Effector CD4-positive, alpha-beta T cell (primary cell): ENCODE data around the gene CCDC82.

Source experiments
- DNase-seq: peaks from one replicate; pipeline ENCODE4 v3.0.0-alpha.2; 2020

CCDC82 gene

DNA sequence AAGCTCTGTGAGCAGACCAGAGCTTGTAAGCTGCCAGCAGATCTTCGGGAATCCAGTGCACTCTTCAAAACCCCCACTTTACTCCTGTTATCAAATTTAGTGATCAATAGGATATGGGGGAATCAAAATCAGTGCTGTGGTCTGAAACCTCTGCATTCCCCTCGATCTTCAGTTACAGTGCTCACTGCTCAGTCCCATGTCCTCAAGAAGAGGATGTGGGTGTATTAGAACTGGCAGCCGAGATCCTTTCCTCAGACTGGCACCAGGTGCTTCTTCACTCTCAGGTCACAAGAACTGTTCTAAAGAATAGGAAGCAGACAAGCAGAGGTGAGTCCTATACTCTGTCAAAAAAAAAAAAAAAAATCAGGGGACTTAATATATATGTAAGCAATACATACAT is 31.4 kb downstream of the CCDC82 start:
- DNase-seq, result no peak

DNA sequence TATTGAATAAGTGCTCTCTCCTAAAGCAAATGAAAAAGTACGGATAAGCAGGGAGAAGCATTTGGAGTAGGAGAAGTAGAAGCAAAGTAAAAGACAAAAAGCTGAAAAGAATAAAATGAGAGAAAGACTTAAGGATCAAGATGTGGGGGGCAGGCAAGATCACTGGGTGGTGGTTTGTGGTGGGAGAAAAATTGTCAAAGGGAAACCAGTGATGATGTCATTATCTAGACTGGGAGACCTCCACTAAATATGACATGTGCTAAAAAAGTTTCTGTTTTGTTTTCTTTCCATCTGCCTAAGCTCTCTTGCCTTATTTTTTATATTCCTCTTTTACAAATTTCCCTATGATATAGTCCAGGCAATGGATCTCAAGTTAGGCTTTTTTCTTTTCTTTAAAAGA is 31.9 kb downstream of the CCDC82 start:
- no peak for DNase-seq

DNA sequence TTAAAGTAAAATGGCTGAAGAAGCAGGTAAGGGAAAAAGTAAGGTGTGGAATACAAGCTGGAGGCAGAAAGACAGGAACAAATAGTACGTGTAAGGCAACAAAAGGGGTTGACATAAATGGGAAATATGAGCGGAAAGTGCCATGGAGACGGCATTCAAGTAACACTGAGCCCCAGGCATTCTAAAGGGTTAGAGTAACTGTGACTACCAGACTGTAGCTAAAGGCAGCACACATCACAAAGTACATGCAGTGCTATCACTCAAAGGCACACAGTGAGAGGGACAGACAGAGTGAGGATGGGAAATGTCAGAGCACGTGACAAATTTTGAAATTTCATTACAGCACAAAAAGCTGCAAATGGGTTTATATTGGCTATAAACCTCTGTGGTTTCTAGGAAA is 32.9 kb downstream of the CCDC82 start:
- no peak for DNase-seq

DNA sequence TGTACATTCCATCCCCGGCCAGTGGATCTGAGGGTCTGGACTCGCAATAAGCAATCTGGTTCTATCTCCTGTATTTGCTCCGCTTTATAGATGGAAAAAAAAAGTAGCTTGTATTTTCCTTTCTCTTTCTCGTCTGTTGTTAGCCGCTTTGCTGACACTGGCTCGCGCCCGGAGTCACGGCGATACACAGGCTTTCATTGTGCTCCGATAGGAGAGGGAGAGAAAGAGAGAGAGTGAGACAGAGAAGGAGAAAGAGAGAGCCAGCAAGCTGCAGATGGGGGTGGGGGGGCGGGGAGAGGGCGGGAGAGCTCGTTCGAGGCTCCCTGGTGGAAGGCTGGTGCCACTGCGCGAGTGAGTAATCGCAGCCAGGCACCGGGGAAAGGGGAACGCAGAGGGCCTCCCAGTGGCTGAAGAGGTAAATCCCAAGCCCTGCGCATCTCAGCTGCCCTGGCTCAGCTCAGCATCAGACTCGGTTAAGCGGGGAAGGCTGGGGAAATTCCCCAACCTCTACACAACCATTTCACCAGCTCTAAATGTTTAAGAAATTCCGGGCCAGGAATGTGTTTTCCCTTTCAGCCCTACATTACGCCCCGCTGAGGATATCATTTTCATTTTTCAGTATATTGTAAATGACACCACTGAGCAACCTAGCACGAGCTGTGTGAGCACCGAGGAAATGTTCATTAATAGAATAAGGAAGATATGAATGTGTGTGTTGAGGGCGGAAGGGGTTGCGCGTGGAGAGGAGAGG is 46.6 kb downstream of the CCDC82 start, which contains the start of gene MAML2:
Gene MAML2, minus strand, starts transcription at position 235 of the 751 bp plus-strand sequence. CDS start 1,300 bp downstream, outside the sequence.
- peak; percentile 87 for DNase-seq

DNA sequence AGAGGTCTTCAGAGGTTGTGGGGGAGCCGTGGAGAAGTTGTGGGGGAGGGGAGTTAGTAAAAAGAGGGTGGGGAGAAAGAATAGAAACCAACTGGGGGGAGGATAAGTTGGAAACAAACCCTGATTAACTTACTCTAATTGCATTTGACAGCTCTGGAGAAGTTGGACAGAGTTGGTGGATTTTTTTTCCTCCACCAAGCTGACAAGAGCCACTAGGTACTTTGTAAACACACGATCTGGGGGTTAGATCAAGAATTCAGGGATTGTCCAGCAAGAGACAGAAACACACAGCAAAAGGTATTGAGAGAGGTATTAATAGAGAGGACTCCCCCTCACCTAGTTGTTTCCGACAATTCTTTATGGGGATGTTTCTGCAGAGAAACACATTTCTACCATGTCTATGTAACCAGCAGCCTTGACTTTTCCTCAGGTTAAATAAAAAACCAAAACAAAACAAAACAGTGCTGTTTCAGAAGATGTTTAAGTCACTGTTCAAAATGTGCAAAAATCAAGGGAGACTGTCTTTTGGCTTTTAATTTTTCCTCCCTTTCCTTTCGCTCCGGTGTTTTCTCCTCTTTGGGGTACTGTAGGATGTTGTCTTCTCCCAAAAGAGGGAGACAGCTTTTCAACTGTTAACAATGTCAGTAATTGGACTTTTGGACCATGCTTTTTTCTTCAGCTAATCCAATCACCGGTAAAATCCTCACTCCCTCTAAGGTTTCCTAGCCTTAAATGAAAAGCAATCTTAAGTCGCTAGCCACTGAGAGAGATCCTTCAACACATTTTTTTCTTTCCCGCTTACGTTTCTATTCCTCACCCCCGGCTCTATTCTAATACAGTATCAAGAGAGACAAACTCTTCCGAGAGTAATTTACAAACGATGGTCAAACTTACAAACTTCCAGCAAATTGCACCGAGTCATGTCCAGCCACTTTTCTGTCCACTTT is 47.4 kb downstream of the CCDC82 start:
- no peak for DNase-seq

DNA sequence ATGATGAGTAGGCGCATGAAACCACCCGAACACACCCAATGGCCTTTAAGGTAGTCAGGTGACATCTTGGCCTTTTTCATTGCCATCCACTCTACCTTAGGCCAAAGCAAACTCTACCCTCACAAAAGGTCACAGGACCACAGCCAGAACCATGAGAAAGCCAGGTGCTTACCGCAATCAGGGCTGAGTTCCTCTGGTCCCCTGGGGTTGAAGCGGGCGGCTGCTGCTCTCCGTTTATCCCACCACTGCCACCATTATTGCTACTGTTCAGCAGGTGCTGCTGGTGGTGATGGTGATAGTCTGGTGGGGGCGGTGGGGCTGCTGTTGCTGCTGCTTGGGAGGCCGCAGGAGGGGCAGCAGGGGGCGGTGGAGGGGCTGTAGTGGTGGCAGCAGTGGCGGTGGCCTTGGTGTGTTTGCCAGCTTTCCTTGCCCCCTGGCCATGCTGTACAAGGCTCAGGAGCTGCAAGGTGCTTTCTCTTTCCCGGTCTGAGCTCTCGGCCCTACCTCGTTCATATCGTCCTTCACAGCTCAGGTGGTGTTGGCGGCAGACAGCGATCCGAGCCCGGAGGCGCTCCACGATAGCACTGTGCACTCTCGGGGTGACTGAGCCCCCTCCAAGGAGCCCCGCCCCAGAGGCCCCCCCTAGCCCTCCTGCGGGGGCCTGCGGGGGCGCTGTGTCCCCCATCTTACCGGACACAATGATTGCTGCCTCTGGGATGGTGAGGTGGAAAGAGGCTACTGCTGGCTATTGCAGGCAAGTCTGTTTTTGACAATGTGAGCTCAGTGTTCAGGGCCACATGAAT is 48.3 kb downstream of the CCDC82 start:
- peak; percentile 64 for DNase-seq

DNA sequence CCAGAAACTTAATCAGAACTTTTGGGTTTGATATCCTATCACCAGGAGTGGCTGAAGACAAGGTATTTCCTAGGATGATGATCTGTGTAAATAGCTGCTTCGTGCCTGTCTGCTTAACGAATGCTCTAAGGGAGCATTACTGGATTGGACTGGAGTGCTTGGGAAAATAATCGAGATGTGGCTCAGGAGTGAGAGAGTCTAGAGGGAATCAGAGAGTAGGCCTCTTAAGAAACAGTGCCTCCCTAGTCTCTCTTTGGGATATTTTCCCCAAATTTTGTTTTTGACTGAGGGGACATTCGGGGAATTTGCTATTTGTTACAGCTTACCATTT is 49.2 kb downstream of the CCDC82 start:
- DNase-seq, result no peak

DNA sequence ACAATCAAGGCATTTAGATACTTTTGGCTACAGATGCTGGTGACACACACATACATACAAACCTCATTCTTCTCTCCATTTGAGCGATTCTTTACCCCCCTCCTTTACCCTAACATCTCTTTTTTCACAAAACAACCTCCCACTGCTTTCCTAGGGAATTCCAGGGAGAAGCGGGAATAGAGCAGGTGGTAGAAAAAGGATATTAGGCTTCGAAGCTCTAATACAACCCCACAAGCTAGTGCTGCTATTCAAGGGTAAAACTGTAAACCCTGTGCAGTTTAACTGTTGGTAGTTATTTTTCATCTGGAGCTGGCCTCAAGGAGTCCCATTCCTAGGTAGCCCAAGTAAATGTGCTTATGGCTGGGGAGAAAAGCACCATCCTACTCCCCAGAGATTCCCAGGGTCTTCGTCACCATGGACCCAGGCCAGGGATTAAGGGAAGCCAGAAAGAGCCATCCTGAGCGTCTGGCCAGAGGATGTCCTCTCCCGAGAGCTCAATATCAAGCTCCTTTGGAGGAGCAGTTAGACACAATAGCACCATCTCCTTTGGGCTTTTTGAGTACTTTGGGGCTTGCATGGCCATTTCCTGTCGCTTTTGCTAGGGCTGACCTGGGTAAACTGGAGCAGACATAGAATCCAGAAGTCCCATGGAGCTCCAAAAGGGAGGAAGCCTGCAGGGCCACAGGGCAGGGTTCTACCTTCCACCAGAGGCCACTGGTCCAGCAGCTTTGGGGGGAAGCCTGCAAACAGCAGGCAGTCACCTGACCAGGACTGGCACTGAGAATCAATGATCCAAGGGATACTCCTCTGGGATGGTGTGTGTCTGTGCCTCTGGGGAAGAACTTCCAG is 49.8 kb downstream of the CCDC82 start:
- DNase-seq, result no peak

DNA sequence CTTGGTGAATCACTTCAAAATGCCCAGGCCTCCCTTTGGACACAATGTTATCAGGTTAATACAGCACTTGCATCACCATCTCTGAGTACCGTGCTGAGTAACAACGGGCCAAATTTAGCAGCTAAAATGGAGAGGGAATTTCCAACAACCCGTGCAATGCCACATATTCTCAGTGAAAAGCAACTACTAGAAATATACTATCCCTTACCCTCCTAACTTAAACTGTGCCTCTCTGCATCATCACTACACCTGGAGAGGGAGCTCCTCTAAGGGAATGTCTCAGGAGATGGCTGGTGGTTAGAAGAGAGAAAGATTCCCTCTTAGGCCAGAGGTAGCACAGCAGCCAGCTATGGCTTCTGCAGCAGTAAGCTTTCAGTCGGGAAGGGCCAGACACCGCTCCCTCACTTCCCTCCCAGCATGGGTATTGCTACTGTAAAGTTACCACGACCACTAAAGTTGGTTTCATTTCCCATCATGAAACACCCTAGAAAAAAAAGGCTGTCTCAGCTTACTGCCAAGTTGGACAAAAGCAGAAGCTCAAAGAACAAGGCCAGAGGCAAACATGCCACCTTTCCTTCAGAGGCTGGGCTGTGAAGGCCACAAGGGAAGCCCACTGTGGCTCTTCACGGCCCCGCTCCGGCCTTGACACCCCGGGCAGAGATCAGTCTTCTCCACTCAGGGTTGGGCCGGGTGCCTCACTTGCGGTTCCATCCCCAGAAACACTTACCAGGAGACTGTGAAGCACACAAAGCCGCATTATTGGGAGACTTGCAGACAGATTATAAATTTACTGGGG is 50.6 kb downstream of the CCDC82 start:
- no peak for DNase-seq

DNA sequence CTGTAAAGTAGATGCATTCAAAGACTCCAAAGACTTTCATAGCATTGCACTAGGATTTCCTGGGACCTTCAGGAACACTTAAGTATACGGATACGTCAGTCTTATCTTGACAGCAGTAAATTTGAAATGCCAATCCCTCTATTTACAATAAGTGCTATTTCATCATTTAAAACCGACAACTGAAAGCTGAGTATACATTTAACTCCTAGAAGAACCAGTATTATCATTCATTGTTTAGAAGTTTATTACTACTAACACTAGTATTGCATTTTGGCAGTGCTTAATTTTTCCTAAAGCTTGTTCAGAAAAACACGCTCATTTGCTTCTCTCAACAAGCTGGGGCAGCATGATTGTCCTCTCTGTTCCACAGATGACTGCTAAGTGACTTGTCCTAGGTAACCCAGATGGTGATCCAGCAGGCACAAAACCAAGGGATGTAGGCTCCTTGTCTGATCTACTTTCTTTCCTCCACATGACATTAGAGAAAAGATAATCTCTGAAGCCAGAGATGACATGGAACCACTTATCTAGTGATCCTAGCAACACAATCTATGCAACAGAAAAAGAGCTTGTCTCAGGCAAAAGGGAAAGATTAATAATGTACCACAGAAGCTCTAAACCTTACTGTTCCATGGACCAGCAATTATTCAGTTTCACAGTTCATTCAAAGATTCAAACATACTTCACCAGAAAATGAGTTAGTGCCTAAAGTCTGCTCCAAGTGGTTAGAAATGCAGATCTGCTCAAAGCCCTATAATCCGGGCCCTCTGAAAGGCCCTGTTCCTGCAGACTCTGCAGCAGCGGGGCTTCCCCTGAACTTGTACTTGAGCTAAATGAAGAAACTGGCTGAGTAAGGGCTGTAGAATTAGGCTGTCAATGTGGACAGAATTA is 51.9 kb downstream of the CCDC82 start:
- DNase-seq, result no peak

DNA sequence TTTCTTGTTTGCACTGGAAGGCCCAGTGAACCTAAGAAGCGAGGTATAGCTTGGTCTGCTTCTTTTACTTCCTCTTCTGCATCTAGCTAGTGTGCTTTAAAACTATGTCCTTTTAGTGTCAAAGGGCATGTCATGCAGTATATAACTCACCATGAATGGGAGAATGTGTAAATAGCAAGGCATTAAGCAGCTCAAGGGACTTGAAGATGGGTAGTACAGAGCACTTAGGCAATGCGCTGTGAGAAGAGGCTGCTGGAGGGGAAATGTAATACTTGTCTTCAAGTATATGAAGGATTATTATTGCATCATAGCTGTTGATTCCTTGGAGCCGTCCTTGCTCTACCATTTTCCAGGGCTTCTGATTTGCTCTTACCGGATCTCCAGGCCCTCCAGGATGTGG is 54.3 kb downstream of the CCDC82 start:
- DNase-seq, result no peak

DNA sequence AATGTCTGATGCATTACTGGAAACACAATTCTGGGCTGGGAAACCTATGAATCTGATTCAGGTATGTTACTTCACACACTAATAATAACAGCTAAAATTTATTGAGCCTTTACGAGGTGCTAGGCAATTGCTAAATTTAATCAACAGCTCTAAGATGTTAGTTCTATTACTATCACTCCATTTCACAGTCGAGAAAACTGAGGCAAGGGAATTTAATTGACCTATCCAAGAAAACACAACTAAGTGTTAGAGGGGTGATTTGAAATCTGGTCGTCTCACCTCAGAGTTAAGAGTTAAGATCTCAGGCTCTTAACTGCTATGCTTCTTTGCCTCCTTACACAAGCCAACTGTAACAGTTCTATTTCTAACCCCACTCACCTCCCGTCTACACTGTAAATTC is 55.5 kb downstream of the CCDC82 start:
- no peak for DNase-seq

DNA sequence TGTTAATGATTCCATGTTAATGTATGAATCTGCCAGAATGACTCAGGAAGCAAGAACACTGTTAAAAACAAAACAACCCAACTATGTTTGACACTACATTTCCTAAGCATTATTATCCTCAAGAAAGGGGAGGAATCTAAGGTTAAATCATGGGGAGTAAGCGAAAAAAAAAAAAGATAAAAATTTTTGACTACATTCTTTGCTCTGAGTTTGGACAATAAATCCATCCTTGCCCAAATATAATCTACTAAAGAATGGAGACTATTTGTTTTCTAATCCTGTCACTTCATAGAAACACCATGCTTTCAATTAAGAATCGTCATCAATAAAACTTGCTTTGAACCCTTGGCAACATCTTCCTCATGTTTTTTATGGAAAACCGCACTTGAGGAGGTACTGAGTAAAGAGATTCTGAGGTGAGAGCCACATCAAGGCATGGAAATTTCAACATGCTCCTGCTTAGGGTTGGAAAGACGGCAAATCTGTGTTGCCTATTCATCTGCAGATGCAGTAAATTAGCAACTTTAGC is 56.5 kb downstream of the CCDC82 start:
- DNase-seq, result no peak

DNA sequence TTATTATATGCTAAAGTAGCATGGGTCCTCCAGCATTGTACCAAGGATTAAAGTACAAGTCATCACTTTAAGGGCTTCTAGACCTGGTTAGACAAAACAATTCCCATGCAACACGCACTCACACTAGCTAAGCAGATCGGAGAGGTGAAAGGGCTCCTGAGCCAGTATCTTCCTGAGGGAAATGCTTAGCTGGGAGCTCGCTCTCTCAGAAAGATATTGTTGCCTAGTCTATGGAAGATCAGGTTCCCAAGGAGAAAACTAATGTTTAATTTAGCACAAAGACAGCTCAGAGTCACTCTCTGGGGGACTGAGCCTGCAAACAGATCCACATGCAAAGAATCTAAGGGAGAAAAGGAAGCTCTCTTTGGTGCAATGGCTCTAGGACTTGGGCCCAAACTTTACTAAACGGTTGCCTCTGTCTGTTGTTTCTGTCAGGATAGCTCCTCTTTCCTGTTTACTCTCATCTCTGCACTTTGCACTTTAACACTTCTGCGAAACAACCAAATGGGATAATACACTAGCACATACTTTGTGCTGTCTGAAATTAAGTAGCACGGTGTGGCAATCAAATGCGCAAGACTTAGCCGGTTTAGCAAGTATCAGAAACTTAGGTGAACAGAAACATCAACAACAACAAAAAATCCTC is 57.5 kb downstream of the CCDC82 start:
- no peak for DNase-seq

DNA sequence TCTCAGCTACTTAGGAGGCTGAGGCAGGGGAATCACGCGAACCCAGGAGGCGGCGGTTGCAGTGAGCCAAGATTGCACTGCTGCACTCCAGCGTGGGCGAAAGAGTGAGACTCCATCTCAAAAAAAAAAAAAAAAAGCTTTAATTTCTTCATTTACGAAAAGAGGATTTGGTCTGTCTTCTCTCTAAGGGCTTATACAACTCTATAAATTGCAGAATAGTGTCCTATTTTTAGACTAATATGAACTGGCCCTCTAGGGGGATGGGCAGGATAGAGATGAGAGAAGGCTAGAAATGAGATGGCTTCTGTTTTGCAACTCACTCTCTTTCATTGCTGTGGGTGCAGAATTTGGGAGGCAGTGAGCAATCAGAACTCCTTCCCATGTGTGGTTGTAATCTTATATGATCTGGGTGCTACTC is 58.0 kb downstream of the CCDC82 start:
- no peak for DNase-seq

DNA sequence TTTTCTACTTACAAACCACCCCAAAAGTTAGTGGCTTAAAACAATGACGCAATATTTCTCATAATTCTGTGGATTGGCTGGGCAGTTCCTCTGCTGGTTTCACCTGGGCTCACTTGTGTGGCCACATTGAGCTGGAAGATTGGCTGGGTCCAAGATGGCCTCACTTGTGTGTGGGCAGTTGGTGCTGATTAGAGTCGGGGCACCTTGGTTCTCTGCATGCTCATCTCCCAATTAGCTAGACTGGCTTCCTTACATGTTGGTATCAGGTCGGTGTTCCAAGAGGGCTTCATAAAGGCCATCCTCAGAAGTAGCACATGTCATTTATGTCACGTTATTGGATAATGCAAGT is 59.2 kb downstream of the CCDC82 start:
- no peak for DNase-seq

DNA sequence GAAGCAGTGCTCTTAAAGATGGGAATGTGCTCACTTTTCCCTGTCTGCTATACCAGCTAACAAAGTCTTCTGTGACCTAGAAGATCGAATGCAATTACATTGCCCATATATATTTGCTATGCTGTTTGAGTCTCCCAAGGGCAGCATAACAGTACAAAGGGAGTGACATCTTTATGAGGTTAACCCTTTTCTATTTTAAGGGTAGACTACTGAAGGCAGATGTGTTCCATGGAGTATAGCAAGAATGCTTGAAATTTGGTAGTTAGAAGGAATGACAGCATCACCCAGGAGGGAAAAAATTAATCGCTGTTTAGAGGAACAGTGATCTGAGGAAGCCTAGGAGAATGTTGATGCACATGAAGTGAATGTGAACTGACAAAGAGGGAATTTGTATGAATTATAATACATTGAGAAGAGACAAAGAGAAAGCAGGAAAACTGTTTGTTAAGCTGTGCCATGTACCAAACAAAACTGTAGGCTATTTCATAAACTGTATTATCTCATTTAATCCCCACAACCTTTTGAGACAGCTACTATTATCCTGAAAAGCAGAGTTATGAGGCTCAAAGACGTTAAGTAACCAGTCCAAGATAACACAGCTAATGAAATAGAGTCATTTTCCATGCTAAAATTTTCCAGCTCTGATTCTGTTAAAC is 59.7 kb downstream of the CCDC82 start:
- no peak for DNase-seq

DNA sequence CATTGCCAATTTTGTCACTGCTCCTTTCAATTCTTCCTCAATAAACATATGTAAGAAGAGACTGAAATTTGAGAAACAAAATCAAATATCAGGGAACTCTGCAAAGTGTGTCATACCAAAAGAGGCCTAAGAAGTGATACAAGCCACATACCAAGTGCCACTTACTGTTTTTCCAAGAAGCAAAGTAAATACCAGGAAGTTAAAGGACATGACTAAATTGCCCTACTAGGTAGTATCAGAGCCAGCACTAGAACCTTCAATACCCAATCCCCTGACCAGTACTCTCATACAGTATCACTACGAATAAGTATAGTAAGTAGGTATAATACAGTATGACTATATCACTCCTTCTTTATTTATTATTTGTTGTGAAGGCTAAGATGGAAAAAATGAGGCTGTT is 60.3 kb downstream of the CCDC82 start:
- no peak for DNase-seq

DNA sequence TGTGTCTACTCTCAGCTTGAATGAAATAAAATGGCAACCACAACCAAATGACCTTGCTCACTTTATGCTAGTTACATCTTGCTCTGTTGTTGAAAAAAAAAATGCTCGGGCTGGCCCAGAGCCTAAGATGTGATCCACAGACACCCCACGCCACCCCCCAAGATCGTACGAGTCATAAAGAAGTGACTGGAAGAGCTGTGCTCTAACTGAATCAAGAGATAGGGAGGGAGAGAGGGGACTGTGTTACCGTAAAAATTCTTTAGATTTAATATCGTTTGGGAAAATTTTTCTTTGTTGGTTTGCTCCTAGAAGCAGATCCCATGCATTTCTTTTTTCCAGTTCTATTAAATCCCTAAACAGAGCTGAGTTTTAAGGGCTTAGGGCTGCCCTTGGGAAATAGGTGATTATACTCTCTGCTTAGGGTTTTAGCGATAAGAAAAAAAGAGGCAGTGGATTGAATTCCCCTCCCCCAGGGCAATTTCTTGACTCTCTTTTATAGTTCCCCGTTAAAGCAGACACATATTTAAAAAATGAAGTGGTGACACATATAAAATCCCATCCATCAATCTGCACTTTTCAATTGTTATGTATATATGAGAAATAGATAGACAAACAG is 61.2 kb downstream of the CCDC82 start:
- no peak for DNase-seq
